Gastrocnemius medialis (tissue), 4 donors: ENCODE data around the gene CTCF. TPM values are rescaled to one million over a fixed set of nuclear protein-coding genes. Genes with fewer than 3 reads are reported as not detected.

Source experiments
- ATAC-seq, 2 donors: fragments of 150-250 bp; one replicate each; pipeline ENCODE4 v1.9.1; 2016
- DNase-seq, 2 donors: peaks; one replicate each; pipeline ENCODE4 v3.0.0-alpha.2; 2019
- H3K27ac ChIP-seq, 4 donors: fragments of 200-600 bp; sonication (generic); 1 replicate in 1 of 4; 2 replicates in 3 of 4; pipeline ENCODE4 v1.5.1; 2016 to 2018; ENCODE audit warnings: mild to moderate bottlenecking in 2 of 4, moderate library complexity in 1 of 4
- H3K27me3 ChIP-seq, 3 donors: fragments of 200-600 bp; sonication (generic) in 2 of 3; 1 replicate in 1 of 3; 2 replicates in 2 of 3; pipeline versions ENCODE4 v1.5.1 to v1.6.0; 2016 to 2019; ENCODE audit warnings: mild to moderate bottlenecking in 1 of 3, moderate library complexity in 1 of 3
- H3K36me3 ChIP-seq, 2 donors: fragments of 200-600 bp; sonication (generic) in 1 of 2; one replicate each; pipeline ENCODE4 v1.5.1; 2017 to 2018
- H3K4me1 ChIP-seq, 2 donors: fragments of 200-600 bp; sonication (generic) in 1 of 2; one replicate each; pipeline ENCODE4 v1.5.1; 2016 to 2017; ENCODE audit warnings: mild to moderate bottlenecking in 2 of 2
- H3K4me3 ChIP-seq, 4 donors: fragments of 200-600 bp; sonication (generic) in 3 of 4; 1 replicate in 1 of 4; 2 replicates in 3 of 4; pipeline ENCODE4 v1.5.1; 2016 to 2019; ENCODE audit warnings: mild to moderate bottlenecking in 2 of 4
- H3K9me3 ChIP-seq, 3 donors: fragments of 200-600 bp; sonication (generic) in 2 of 3; 1 replicate in 1 of 3; 2 replicates in 2 of 3; pipeline ENCODE4 v1.5.1; 2016 to 2019
- CTCF ChIP-seq, 5 experiments: fragments of 450-650 bp in 3 of 5; fragments of 200-600 bp in 2 of 5; sonication (generic) in 2 of 5; IDR thresholded peaks in 4 of 5; conservative IDR thresholded peaks in 1 of 5; 1 replicate in 4 of 5; 2 replicates in 1 of 5; pipeline ENCODE4 v1.5.1; 2016 to 2019; ENCODE audit warnings: antibody characterized with exemption in 5 of 5, mild to moderate bottlenecking in 3 of 5, moderate library complexity in 3 of 5
- POLR2A ChIP-seq, 2 donors: fragments of 450-650 bp; IDR thresholded peaks; one replicate each; pipeline ENCODE4 v1.6.1; 2017; ENCODE audit warnings: antibody characterized with exemption in 2 of 2, mild to moderate bottlenecking in 2 of 2, moderate library complexity in 2 of 2
- in situ Hi-C, 4 donors: fragments of 200-750 bp; cut with MboI; loops; one replicate each; pipeline versions ENCODE4 v1.15.0 to v1.8.0; 2017; ENCODE audit warnings: low sequenced_read_pairs in 4 of 4
- intact Hi-C: fragments of 100-400 bp; cut with DNase I; formaldehyde crosslinking; loops from one replicate; pipeline ENCODE4 v1.15.1; 2023; ENCODE audit warnings: low total_unique reads
- total RNA-seq, 4 donors: library from RNA; depleted of rRNA; stranded (reverse); fragments of >200 nt; gene quantifications; one replicate each; pipeline versions ENCODE4 v1.1.0 to v1.2.3, GENCODE V29; 2016

CTCF gene
- total RNA-seq, 4 donors from 2014 or later = 25.9 to 35.9 (median 30.3) TPM

- H3K27ac ChIP-seq = peak overlapping the region; percentile 86 to 92 (median 92)
- H3K36me3 ChIP-seq = peaks cover 0 to 3% of the 10 kb centered on the region in 2 donors
- in situ Hi-C loops (loop anchor here in 2 of 4 donors (10.0 kb wide), 2 partner anchors 113 to 143 kb away; partner anchors contain the start of gene RIPOR1 (in 1 of the 2)), intact Hi-C loops (loop anchor here (1.0 kb wide), 1 partner anchor 147 kb away; no protein-coding TSS in a partner anchor)
- H3K27me3 ChIP-seq = no peaks in the 10 kb centered on the region
- ATAC-seq = peak; percentile 75 to 87
- H3K4me3 ChIP-seq = peak overlapping the region; percentile 75 to 91 (median 86)
- TF ChIP-seq CTCF (IDR thresholded peaks at IDR 0.05 in 4 of 5, conservative IDR thresholded peaks at IDR 0.05 in 1 of 5) (peak; percentile 87 to 91 (median 90)), POLR2A (IDR thresholded peaks at IDR 0.05) (no peak)
- peak; percentile 85 to 90 for DNase-seq
- peaks cover 19 to 28% of the 10 kb centered on the region in 2 donors for H3K4me1 ChIP-seq
- no peaks in the 10 kb centered on the region for H3K9me3 ChIP-seq
Measured at GRCh38 chr16:67667817-67668494, 105.6 kb downstream of the CTCF start.

GRCh38 chr16:67668495-67669157 is 106.3 kb downstream of the CTCF start:
- intact Hi-C loops (loop anchor here (1.0 kb wide), 1 partner anchor 147 kb away; no protein-coding TSS in a partner anchor), in situ Hi-C loops (loop anchor here in 2 of 4 donors (10.0 kb wide), 2 partner anchors 114 to 144 kb away; partner anchors contain the start of gene RIPOR1 (in 1 of the 2))
- no peak for ATAC-seq

GRCh38 chr16:67669499-67670101 is 107.3 kb downstream of the CTCF start:
- H3K4me3 ChIP-seq = no peak overlapping the region
- no peaks in the 10 kb centered on the region for H3K36me3 ChIP-seq
- TF ChIP-seq CTCF (IDR thresholded peaks at IDR 0.05 in 4 of 5, conservative IDR thresholded peaks at IDR 0.05 in 1 of 5) (no peak), POLR2A (IDR thresholded peaks at IDR 0.05) (no peak)
- ATAC-seq (no peak), DNase-seq (no peak)
- intact Hi-C loops = loop anchor here (5.0 to 10.0 kb wide), 2 partner anchors 255 to 373 kb away; no protein-coding TSS in a partner anchor
- H3K27ac ChIP-seq = no peak overlapping the region
- no peaks in the 10 kb centered on the region for H3K27me3 ChIP-seq
- H3K4me1 ChIP-seq = peaks cover 29 to 35% of the 10 kb centered on the region in 2 donors
- in situ Hi-C loops = loop anchor here in 2 of 4 donors (10.0 kb wide), 2 partner anchors 115 to 145 kb away; partner anchors contain the start of gene RIPOR1 (in 1 of the 2)
- H3K9me3 ChIP-seq = no peaks in the 10 kb centered on the region

More at GRCh38 chr16:67668495-67669157, 106.3 kb downstream of the CTCF start:
- TF ChIP-seq CTCF (IDR thresholded peaks at IDR 0.05 in 4 of 5, conservative IDR thresholded peaks at IDR 0.05 in 1 of 5) = no peak
- TF ChIP-seq POLR2A (IDR thresholded peaks at IDR 0.05) = no peak
- DNase-seq = no peak
- H3K9me3 ChIP-seq = no peaks in the 10 kb centered on the region
- H3K36me3 ChIP-seq = no peaks in the 10 kb centered on the region
- no peak overlapping the region for H3K4me3 ChIP-seq
- H3K27me3 ChIP-seq = no peaks in the 10 kb centered on the region
- peak overlapping the region in 3 of 4 donors; percentile 86 to 92 (median 92) for H3K27ac ChIP-seq
- peaks cover 23 to 34% of the 10 kb centered on the region in 2 donors for H3K4me1 ChIP-seq

GRCh38 chr16:67672306-67672705 is 110.0 kb downstream of the CTCF start:
- H3K4me1 ChIP-seq = peaks cover 20 to 28% of the 10 kb centered on the region in 2 donors
- no peaks in the 10 kb centered on the region for H3K27me3 ChIP-seq
- H3K4me3 ChIP-seq = no peak overlapping the region
- DNase-seq (no peak), ATAC-seq (no peak)
- H3K36me3 ChIP-seq = no peaks in the 10 kb centered on the region
- in situ Hi-C loops (no loop called here), intact Hi-C loops (loop anchor here (1.0 to 10.0 kb wide), 4 partner anchors 46 to 370 kb away; partner anchors contain the start of gene GFOD2)
- no peak for TF ChIP-seq CTCF (IDR thresholded peaks at IDR 0.05 in 4 of 5, conservative IDR thresholded peaks at IDR 0.05 in 1 of 5)
- no peak for TF ChIP-seq POLR2A (IDR thresholded peaks at IDR 0.05)
- no peaks in the 10 kb centered on the region for H3K9me3 ChIP-seq
- H3K27ac ChIP-seq = no peak overlapping the region
